SK-N-SH (cell line): ENCODE results near the gene UGCG. TPM values are rescaled to one million over a fixed set of nuclear protein-coding genes. Genes with fewer than 3 reads are reported as not detected.

Experiments used
- CTCF ChIA-PET: fragments of 300-600, 350-600 bp; formaldehyde crosslinking; extraction: SDS; loops from one replicate; lab custom pipeline; 2021; lab: Yijun Ruan, JAX
- POLR2A ChIA-PET: fragments of 350-600 bp; sonication (Branson Sonifier 250); formaldehyde crosslinking; extraction: SDS; loops from one replicate; lab custom pipeline; 2020; ENCODE audit warnings: antibody characterized with exemption, inconsistent platforms; lab: Yijun Ruan, JAX
- DNase-seq: peaks from one replicate; pipeline ENCODE4 v3.0.0; 2012
- H2AFZ ChIP-seq: fragments of 200-600 bp; sonication (generic); 2 replicates; pipeline ENCODE4 v1.8.1; 2016; ENCODE audit warnings: antibody characterized with exemption, mild to moderate bottlenecking, low read depth
- H3F3A ChIP-seq: fragments of 200-600 bp; sonication (generic); replicated peaks from 2 replicates; pipeline ENCODE3; 2016; ENCODE audit warnings: antibody characterized with exemption, mild to moderate bottlenecking; ENCODE audit not compliant: insufficient read depth
- H3K27ac ChIP-seq, 2 experiments: fragments of 200-500 bp in 1 of 2; fragments of 200-600 bp in 1 of 2; sonication (Bioruptor generic) in 1 of 2; sonication (generic), shearing (Covaris generic) in 1 of 2; 2 replicates each; pipeline versions ENCODE4 v1.5.1 to v1.6.1; 2014 to 2016; ENCODE audit warnings: low read depth in 2 of 2, inconsistent platforms in 1 of 2, low read length in 1 of 2, mild to moderate bottlenecking in 1 of 2, mixed read lengths in 1 of 2
- H3K27me3 ChIP-seq: fragments of 200-600 bp; sonication (generic), shearing (Covaris generic); 2 replicates; pipeline ENCODE4 v1.6.1; 2016; ENCODE audit warnings: mixed run types; ENCODE audit not compliant: insufficient read depth
- H3K36me3 ChIP-seq, 2 experiments: fragments of 200-500 bp in 1 of 2; fragments of 200-600 bp in 1 of 2; sonication (Bioruptor generic) in 1 of 2; sonication (generic) in 1 of 2; replicated peaks in 1 of 2; 2 replicates each; pipeline versions ENCODE3 to v1.5.1; 2014 to 2016; ENCODE audit warnings: low read length in 1 of 2, mild to moderate bottlenecking in 1 of 2; ENCODE audit not compliant: insufficient read depth in 2 of 2, control insufficient read depth in 1 of 2
- H3K4me1 ChIP-seq, 2 experiments: fragments of 200-500 bp in 1 of 2; fragments of 200-600 bp in 1 of 2; sonication (Bioruptor generic) in 1 of 2; sonication (generic), shearing (Covaris generic) in 1 of 2; 2 replicates each; pipeline versions ENCODE4 v1.5.1 to v1.6.1; 2014 to 2016; ENCODE audit warnings: low read depth in 1 of 2, low read length in 1 of 2, mixed run types in 1 of 2; ENCODE audit not compliant: insufficient read depth in 2 of 2, control insufficient read depth in 1 of 2
- H3K4me2 ChIP-seq: fragments of 200-600 bp; sonication (generic), shearing (Covaris generic); 2 replicates; pipeline ENCODE4 v1.6.1; 2017; ENCODE audit warnings: mixed run types
- H3K4me3 ChIP-seq, 2 experiments: fragments of 200-500 bp in 1 of 2; fragments of 200-600 bp in 1 of 2; sonication (Bioruptor generic) in 1 of 2; sonication (generic), shearing (Covaris generic) in 1 of 2; 2 replicates each; pipeline versions ENCODE4 v1.5.1 to v1.8.1; 2014 to 2016; ENCODE audit warnings: low read depth in 2 of 2, inconsistent platforms in 1 of 2, low read length in 1 of 2, mild to moderate bottlenecking in 1 of 2, mixed read lengths in 1 of 2, moderate library complexity in 1 of 2
- H3K79me2 ChIP-seq: fragments of 200-600 bp; sonication (generic); 2 replicates; pipeline ENCODE4 v1.8.1; 2017; ENCODE audit warnings: mild to moderate bottlenecking; ENCODE audit not compliant: insufficient read depth
- H3K9ac ChIP-seq: fragments of 200-600 bp; sonication (generic); 2 replicates; pipeline ENCODE4 v1.6.1; 2017; ENCODE audit warnings: mixed run types
- H3K9me2 ChIP-seq: fragments of 200-600 bp; sonication (generic); 2 replicates; pipeline ENCODE4 v1.6.1; 2017; ENCODE audit warnings: mixed run types
- H3K9me3 ChIP-seq: fragments of 200-600 bp; sonication (generic); 2 replicates; pipeline ENCODE4 v1.6.1; 2017; ENCODE audit warnings: mixed run types, mild to moderate bottlenecking, moderate library complexity
- H4K20me1 ChIP-seq: fragments of 200-600 bp; sonication (generic); 2 replicates; pipeline ENCODE4 v1.6.1; 2017; ENCODE audit warnings: mild to moderate bottlenecking, mixed run types; ENCODE audit not compliant: insufficient read depth
- EZH2phosphoT487 ChIP-seq: fragments of 200-600 bp; sonication (generic); IDR thresholded peaks from 2 replicates; pipeline ENCODE4 v1.6.1; 2017; ENCODE audit warnings: low read depth, mixed run types, mild to moderate bottlenecking, antibody characterized with exemption, moderate library complexity, borderline replicate concordance
- FOXM1 ChIP-seq: IDR thresholded peaks from 2 replicates; pipeline ENCODE4 v1.4.0; 2012; ENCODE audit warnings: low read depth, mild to moderate bottlenecking
- GATA2 ChIP-seq: sonication (generic); formaldehyde crosslinking; IDR thresholded peaks from 2 replicates; pipeline ENCODE4 v1.5.0; 2020; ENCODE audit warnings: mild to moderate bottlenecking, missing genetic modification reagents
- MXI1 ChIP-seq: IDR thresholded peaks from 2 replicates; pipeline ENCODE4 v1.6.1; 2012; ENCODE audit warnings: mild to moderate bottlenecking, low read depth, low read length, improper control_type of control experiment
- NFIC ChIP-seq: IDR thresholded peaks from 2 replicates; pipeline ENCODE4 v1.4.0; 2012; ENCODE audit warnings: borderline replicate concordance
- NRF1 ChIP-seq: IDR thresholded peaks from 2 replicates; pipeline ENCODE4 v1.6.1; 2012; ENCODE audit warnings: low read depth, mild to moderate bottlenecking, low read length
- PBX3 ChIP-seq: IDR thresholded peaks from 2 replicates; pipeline ENCODE4; 2012
- RCOR1 ChIP-seq: fragments of 150-350 bp; IDR thresholded peaks from 2 replicates; pipeline ENCODE4 v1.6.1; 2017; ENCODE audit warnings: antibody characterized with exemption, low read length
- REST ChIP-seq: IDR thresholded peaks from 2 replicates; pipeline ENCODE4 v1.6.1; 2012; ENCODE audit warnings: mild to moderate bottlenecking, low read depth, low read length, moderate library complexity
- RFX5 ChIP-seq: IDR thresholded peaks from 2 replicates; pipeline ENCODE4 v1.6.1; 2012; ENCODE audit warnings: mild to moderate bottlenecking, improper control_type of control experiment, low read length
- RXRA ChIP-seq: IDR thresholded peaks from 2 replicates; pipeline ENCODE4 v1.4.0; 2012; ENCODE audit warnings: low read depth, mild to moderate bottlenecking, borderline replicate concordance
- SIN3A ChIP-seq: IDR thresholded peaks from 2 replicates; pipeline ENCODE4 v1.6.1; 2012; ENCODE audit warnings: low read depth, mild to moderate bottlenecking, low read length, moderate library complexity, borderline replicate concordance
- SMC3 ChIP-seq: IDR thresholded peaks from 2 replicates; pipeline ENCODE4 v1.6.1; 2012; ENCODE audit warnings: low read depth, low read length, improper control_type of control experiment
- TCF12 ChIP-seq: IDR thresholded peaks from 2 replicates; pipeline ENCODE4 v1.4.0; 2012
- TEAD4 ChIP-seq: IDR thresholded peaks from 2 replicates; pipeline ENCODE4 v1.4.0; 2012; ENCODE audit warnings: mild to moderate bottlenecking, borderline replicate concordance; ENCODE audit not compliant: insufficient read depth
- polyA plus RNA-seq, 3 experiments: library from polyadenylated mRNA; depleted of rRNA; stranded (reverse); fragments of >200 nt; gene quantifications; 2 replicates each; pipeline ENCODE4 v1.2.3, GENCODE V29; 2012
- TF ChIP-seq, protein P1 (sequence below): IDR thresholded peaks from 2 replicates; pipeline ENCODE4 v1.4.0; 2012; ENCODE audit warnings: low read depth
- TF ChIP-seq, protein P2 (sequence below): IDR thresholded peaks from 2 replicates; pipeline ENCODE4 v1.4.0; 2012; ENCODE audit warnings: low read depth, borderline replicate concordance
- TF ChIP-seq, protein P3 (sequence below): IDR thresholded peaks from 2 replicates; pipeline ENCODE4 v1.4.0; 2012; ENCODE audit warnings: low read depth, borderline replicate concordance

UGCG gene
- polyA plus RNA-seq, 1 of the 3 experiments (the other 2 are of a cell fraction) = 20.0 TPM

- no peak overlapping the region for H3K4me2 ChIP-seq
- CTCF ChIA-PET = interaction anchor here (0.8 kb wide), 1 partner anchor 234 kb away, joined by 3 read pairs; no protein-coding TSS in a partner anchor
- H2AFZ ChIP-seq = no peak overlapping the region
- H3K9ac ChIP-seq = no peak overlapping the region
- H3K4me3 ChIP-seq = no peak overlapping the region
- DNase-seq = no peak
- H3K4me1 ChIP-seq = peaks cover 0 to 40% of the 10 kb centered on the region in 2 experiments; a peak in 2 of 4 replicates
- H3F3A ChIP-seq = peaks cover 19% of the 10 kb centered on the region
- no peaks in the 10 kb centered on the region for H3K9me3 ChIP-seq
- no peaks in the 10 kb centered on the region for H3K27me3 ChIP-seq
- peaks cover 41 to 58% of the 10 kb centered on the region in 2 experiments for H3K36me3 ChIP-seq
- no peaks in the 10 kb centered on the region for H4K20me1 ChIP-seq
- no peak overlapping the region for H3K27ac ChIP-seq
- TF ChIP-seq FOXM1 = no peak
- TF ChIP-seq MXI1 = no peak
- no peak for TF ChIP-seq TEAD4
- no peak for TF ChIP-seq PBX3
- TF ChIP-seq, protein P1, sequence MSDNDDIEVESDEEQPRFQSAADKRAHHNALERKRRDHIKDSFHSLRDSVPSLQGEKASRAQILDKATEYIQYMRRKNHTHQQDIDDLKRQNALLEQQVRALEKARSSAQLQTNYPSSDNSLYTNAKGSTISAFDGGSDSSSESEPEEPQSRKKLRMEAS = no peak
- TF ChIP-seq REST = no peak
- TF ChIP-seq RFX5 = no peak
- no peak for TF ChIP-seq RCOR1
- no peak for TF ChIP-seq SIN3A
- no peak for TF ChIP-seq NFIC
- TF ChIP-seq GATA2 = no peak
- TF ChIP-seq NRF1 = no peak
- TF ChIP-seq, protein P2, sequence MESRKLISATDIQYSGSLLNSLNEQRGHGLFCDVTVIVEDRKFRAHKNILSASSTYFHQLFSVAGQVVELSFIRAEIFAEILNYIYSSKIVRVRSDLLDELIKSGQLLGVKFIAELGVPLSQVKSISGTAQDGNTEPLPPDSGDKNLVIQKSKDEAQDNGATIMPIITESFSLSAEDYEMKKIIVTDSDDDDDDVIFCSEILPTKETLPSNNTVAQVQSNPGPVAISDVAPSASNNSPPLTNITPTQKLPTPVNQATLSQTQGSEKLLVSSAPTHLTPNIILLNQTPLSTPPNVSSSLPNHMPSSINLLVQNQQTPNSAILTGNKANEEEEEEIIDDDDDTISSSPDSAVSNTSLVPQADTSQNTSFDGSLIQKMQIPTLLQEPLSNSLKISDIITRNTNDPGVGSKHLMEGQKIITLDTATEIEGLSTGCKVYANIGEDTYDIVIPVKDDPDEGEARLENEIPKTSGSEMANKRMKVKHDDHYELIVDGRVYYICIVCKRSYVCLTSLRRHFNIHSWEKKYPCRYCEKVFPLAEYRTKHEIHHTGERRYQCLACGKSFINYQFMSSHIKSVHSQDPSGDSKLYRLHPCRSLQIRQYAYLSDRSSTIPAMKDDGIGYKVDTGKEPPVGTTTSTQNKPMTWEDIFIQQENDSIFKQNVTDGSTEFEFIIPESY = no peak
- no peak for TF ChIP-seq SMC3
- no peak for TF ChIP-seq RXRA
- TF ChIP-seq, protein P3, sequence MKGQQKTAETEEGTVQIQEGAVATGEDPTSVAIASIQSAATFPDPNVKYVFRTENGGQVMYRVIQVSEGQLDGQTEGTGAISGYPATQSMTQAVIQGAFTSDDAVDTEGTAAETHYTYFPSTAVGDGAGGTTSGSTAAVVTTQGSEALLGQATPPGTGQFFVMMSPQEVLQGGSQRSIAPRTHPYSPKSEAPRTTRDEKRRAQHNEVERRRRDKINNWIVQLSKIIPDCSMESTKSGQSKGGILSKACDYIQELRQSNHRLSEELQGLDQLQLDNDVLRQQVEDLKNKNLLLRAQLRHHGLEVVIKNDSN = no peak
- no peak for TF ChIP-seq TCF12
- no peak for TF ChIP-seq EZH2phosphoT487
- H3K9me2 ChIP-seq = no peaks in the 10 kb centered on the region
- peaks cover 64% of the 10 kb centered on the region for H3K79me2 ChIP-seq
- POLR2A ChIA-PET = no interaction called here
Observed at GRCh38 chr9:111924281-111924680, 27.7 kb downstream of the UGCG start.
